Suprapubic skin (tissue), 4 donors: Measurements from ENCODE around the gene CDC42SE2.

ENCODE experiments used
- POLR2A ChIP-seq, 2 donors: fragments of 450-650 bp; IDR thresholded peaks; one replicate each; pipeline ENCODE4 v1.6.1; 2017; ENCODE audit warnings: antibody characterized with exemption in 2 of 2, mild to moderate bottlenecking in 2 of 2, moderate library complexity in 2 of 2
- POLR2AphosphoS5 ChIP-seq, 3 donors: sonication (generic); formaldehyde crosslinking; IDR thresholded peaks; one replicate each; pipeline ENCODE4 v1.6.1; 2017; ENCODE audit warnings: antibody characterized with exemption in 3 of 3
- TF ChIP-seq, protein P1 (sequence below), 2 donors: fragments of 200-600 bp in 1 of 2; fragments of 450-650 bp in 1 of 2; sonication (generic) in 1 of 2; IDR thresholded peaks; one replicate each; pipeline ENCODE4 v1.5.1; 2016 to 2019; ENCODE audit warnings: antibody characterized with exemption in 2 of 2, mild to moderate bottlenecking in 1 of 2, moderate library complexity in 1 of 2

DNA sequence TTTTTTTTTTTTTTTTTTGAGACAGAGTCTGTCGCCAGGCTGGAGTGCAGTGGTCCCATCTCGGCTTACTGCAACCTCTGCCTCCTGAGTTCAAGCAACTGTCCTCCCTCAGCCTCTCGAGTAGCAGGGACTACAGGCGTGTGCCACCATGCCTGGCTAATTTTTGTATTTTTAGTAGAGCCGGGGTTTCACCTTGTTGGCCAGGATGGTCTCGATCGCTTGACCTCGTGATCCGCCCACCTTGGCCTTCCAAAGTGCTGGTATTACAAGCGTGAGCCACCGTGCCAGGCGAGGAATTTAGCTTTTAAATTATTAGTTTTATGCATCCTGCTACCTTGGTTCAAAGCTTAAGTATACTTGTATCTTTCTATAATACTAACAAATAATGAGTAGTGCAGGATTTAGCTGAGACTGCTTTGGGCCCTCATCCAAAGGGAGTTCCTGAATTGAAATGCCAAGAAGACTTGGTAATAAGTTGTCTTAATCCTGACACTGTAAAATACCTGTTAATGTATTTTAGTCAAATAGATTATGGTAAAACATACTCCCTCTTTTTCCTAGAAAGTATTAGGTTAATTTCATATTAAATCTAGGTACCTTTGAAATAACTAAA, 5.0 kb downstream of the CDC42SE2 start:
- TF ChIP-seq, protein P1, sequence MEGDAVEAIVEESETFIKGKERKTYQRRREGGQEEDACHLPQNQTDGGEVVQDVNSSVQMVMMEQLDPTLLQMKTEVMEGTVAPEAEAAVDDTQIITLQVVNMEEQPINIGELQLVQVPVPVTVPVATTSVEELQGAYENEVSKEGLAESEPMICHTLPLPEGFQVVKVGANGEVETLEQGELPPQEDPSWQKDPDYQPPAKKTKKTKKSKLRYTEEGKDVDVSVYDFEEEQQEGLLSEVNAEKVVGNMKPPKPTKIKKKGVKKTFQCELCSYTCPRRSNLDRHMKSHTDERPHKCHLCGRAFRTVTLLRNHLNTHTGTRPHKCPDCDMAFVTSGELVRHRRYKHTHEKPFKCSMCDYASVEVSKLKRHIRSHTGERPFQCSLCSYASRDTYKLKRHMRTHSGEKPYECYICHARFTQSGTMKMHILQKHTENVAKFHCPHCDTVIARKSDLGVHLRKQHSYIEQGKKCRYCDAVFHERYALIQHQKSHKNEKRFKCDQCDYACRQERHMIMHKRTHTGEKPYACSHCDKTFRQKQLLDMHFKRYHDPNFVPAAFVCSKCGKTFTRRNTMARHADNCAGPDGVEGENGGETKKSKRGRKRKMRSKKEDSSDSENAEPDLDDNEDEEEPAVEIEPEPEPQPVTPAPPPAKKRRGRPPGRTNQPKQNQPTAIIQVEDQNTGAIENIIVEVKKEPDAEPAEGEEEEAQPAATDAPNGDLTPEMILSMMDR (IDR thresholded peaks at IDR 0.05) = no peak
- TF ChIP-seq POLR2AphosphoS5 (IDR thresholded peaks at IDR 0.05) (no peak), POLR2A (IDR thresholded peaks at IDR 0.05) (no peak)
